ENCODE data around the gene TEN1. TPM values are rescaled to one million over a fixed set of nuclear protein-coding genes. Genes with fewer than 3 reads are reported as not detected.
A peak's percentile ranks its signal among the peaks of the same experiment; 100 is the strongest.

TEN1 gene
- total and polyA plus RNA-seq, 2 of the 4 experiments (the other 2 are of a cell fraction), result 14.7 to 17.9 TPM

DNA sequence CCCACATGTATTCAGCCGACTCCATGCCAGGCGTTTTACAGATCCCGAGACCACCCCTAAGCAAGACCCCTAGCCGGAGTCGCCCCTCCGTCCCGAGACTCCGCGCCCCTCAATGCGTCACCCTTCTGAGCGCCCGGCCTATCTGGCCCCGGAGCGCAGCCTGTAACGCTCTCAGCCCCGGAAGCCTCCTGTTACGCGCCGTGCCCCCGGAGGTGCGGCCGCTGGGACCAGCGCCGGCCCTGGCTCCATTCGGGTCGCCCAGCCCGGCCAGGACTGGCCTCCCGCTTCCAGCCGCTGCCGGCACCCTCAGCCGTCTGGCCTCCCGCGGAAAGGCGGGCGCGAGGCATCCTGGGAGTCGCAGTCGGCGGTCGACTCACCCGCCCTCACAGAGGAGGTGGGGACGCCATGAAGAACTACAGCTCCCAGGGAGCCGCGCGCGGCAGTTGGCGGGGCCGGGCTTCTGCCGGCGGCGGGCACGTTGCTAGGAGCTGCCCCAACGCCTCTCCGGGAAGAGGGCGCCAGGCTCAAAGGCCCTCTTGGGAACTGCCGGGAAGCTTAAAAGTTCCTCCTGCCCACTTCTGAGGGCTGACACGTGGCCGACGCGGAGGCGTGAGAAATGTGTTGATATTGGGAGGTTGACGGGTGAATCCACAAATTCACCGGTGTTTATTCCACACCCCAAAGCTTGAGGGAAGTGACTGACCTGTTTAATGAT, 38.2 kb upstream of the TEN1 start, which contains the start of gene FBF1:
FBF1 (minus strand) TSS at position 316 of the 715 bp plus-strand sequence. CDS start 2,893 bp downstream, outside the sequence.
- intact Hi-C loops (cut with micrococcal nuclease) (loop anchor here (5.0 kb wide), 1 partner anchor 34 kb away; no protein-coding TSS in a partner anchor), in situ Hi-C loops (cut with MboI; ENCODE audit: low sequenced_read_pairs) (no loop called here), dilution Hi-C loops (cut with HindIII; ENCODE audit: low sequenced_read_pairs, unreplicated experiment) (no loop called here)
- H3K23ac ChIP-seq (ENCODE audit: low read depth, low read length), result peak within 1 kb of the TSS; percentile 85
- H2BK5ac ChIP-seq (ENCODE audit: low read depth, low read length, poor library complexity, severe bottlenecking), result peak within 1 kb of the TSS; percentile 3
- H3K18ac ChIP-seq (ENCODE audit: low read depth, low read length), result no peak within 1 kb of the TSS
- H3K4me3 ChIP-seq (ENCODE audit: insufficient read depth, low read depth, low read length), result peak within 1 kb of the TSS; percentile 72
- POLR2A ChIA-PET (ENCODE audit: unreplicated experiment), result interaction anchor here (0.6 to 1.0 kb wide), 2 partner anchors 35 to 38 kb away, joined by 3 read pairs; partner anchors contain the start of genes ACOX1 and TEN1
- no peaks in the 10 kb centered on the region for H3K27me3 ChIP-seq (ENCODE audit: control insufficient read depth, insufficient read depth, low read length)
- ATAC-seq (ENCODE audit: low read depth), result peak; percentile 99
- H3K4ac ChIP-seq (ENCODE audit: low read depth, low read length), result peak within 1 kb of the TSS; percentile 22
- H3K14ac ChIP-seq (replicated peaks; ENCODE audit: low read depth, low read length), result peak within 1 kb of the TSS; percentile 48
- H2AK9ac ChIP-seq (replicated peaks; ENCODE audit: low read depth, low read length, poor library complexity), result peak within 1 kb of the TSS; percentile 61
- no peak within 1 kb of the TSS for H2BK20ac ChIP-seq (ENCODE audit: low read depth, low read length)
- peak within 1 kb of the TSS; percentile 92 for H3K4me2 ChIP-seq (ENCODE audit: low read depth, low read length)
- H3K36me3 ChIP-seq (ENCODE audit: control insufficient read depth, insufficient read depth, low read length), result no peaks in the 10 kb centered on the region; the same call in 1 of the 2 replicates
- peaks cover 5% of the 10 kb centered on the region; the same call in 1 of the 2 replicates for H3K9me1 ChIP-seq (ENCODE audit: insufficient read depth, low read length)
- peak within 1 kb of the TSS; percentile 94 for H2AFZ ChIP-seq (replicated peaks; ENCODE audit: low read length, poor library complexity)
- CTCF ChIA-PET, result interaction anchor here (0.5 to 1.0 kb wide), 3 partner anchors 19 to 114 kb away, joined by 3 to 4 read pairs (median 4); no protein-coding TSS in a partner anchor
- peak; percentile 90 for DNase-seq
- H4K20me1 ChIP-seq (ENCODE audit: insufficient read depth, low read length), result no peaks in the 10 kb centered on the region
- H2BK15ac ChIP-seq (ENCODE audit: low read depth, low read length), result no peak within 1 kb of the TSS
- TF ChIP-seq SMC3 (IDR thresholded peaks at IDR 0.05; ENCODE audit: low read depth, low read length), result no peak
- peak; percentile 91; the same call in 1 of the 2 replicates for TF ChIP-seq MAZ (IDR thresholded peaks at IDR 0.05; ENCODE audit: borderline replicate concordance, low read depth, low read length)
- peak; percentile 44; the same call in 1 of the 2 replicates for TF ChIP-seq BHLHE40 (IDR thresholded peaks at IDR 0.05; ENCODE audit: low read depth, low read length)
- TF ChIP-seq MXI1 (IDR thresholded peaks at IDR 0.05; ENCODE audit: borderline replicate concordance, low read depth, low read length), result peak; percentile 100
- TF ChIP-seq, protein P1, sequence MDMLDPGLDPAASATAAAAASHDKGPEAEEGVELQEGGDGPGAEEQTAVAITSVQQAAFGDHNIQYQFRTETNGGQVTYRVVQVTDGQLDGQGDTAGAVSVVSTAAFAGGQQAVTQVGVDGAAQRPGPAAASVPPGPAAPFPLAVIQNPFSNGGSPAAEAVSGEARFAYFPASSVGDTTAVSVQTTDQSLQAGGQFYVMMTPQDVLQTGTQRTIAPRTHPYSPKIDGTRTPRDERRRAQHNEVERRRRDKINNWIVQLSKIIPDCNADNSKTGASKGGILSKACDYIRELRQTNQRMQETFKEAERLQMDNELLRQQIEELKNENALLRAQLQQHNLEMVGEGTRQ (IDR thresholded peaks at IDR 0.05; ENCODE audit: low read depth, low read length), result peak; percentile 38; the same call in 1 of the 2 replicates
- TF ChIP-seq RCOR1 (IDR thresholded peaks at IDR 0.05; ENCODE audit: insufficient replicate concordance, low read length), result no peak
- 0 out of 2 replicates have a peak, but pooled peaks have one; percentile 2 for TF ChIP-seq FOS (IDR thresholded peaks at IDR 0.05; ENCODE audit: low read depth, low read length)
- no peak for TF ChIP-seq ELK1 (IDR thresholded peaks at IDR 0.05; ENCODE audit: borderline replicate concordance, low read depth, low read length)
- peak; percentile 93 for TF ChIP-seq POLR2A (IDR thresholded peaks at IDR 0.05; ENCODE audit: low read depth, low read length)
- WGBS, 2 experiments (ENCODE audit: extremely low coverage in 2 of 2, insufficient read length in 1 of 2), result 2% methylated on average over 32 of the region's 63 CpGs; no CpG with 5 or more reads in 1 of the 2 experiments
- H2AK5ac ChIP-seq (ENCODE audit: low read depth, low read length), result no peak within 1 kb of the TSS
- no TSS peak for BruUV-seq (replicated peaks)
- peaks cover 5 to 9% of the 10 kb centered on the region in 2 experiments; a peak in 2 of 4 replicates for H3K79me1 ChIP-seq (ENCODE audit: low read depth in 1 of 2, low read length in 2 of 2)
- no peak within 1 kb of the TSS for H2BK120ac ChIP-seq (ENCODE audit: low read depth, low read length)
- H3K27ac ChIP-seq (ENCODE audit: insufficient read depth, low read length), result peak within 1 kb of the TSS; percentile 57
- no peaks in the 10 kb centered on the region for H3K9me3 ChIP-seq (ENCODE audit: control insufficient read depth, insufficient read depth, low read length)
- H4K5ac ChIP-seq (ENCODE audit: low read depth, low read length), result peak within 1 kb of the TSS; percentile 27; the same call in 1 of the 2 replicates
- peak within 1 kb of the TSS; percentile 54 to 56; a peak in 3 of 4 replicates for H4K8ac ChIP-seq (ENCODE audit: low read depth in 2 of 2, low read length in 2 of 2)
- peak within 1 kb of the TSS; percentile 8; the same call in 1 of the 2 replicates for H4K91ac ChIP-seq (ENCODE audit: insufficient read depth, low read depth, low read length)
- H3K56ac ChIP-seq (ENCODE audit: extremely low read depth, insufficient read depth, low read length), result peak within 1 kb of the TSS; percentile 29
- peak within 1 kb of the TSS; percentile 73 for H3K9ac ChIP-seq (ENCODE audit: low read depth, low read length)
- peaks cover 3% of the 10 kb centered on the region; the same call in 1 of the 2 replicates for H3K4me1 ChIP-seq (ENCODE audit: control insufficient read depth, insufficient read depth, low read length)
